ENCODE results near the gene CKAP5.

CKAP5 gene

DNA sequence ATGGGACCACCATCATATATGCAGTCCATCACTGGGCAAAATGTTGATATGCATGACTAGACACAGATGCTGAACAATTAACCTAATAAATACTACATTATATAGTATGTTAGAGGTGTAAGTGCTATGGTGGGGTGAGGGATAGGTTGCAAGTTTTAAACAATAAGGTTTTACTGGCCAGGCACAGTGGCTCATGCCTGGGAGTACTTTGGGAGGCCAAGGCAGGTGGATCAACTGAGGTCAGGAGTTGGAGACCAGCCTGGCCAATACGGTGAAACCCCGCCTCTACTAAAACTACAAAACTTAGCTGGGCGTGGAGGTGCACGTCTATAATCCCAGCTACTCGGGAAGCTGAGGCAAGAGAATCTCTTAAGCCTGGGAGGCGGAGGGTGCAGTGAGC lies 98.9 kb downstream of the CKAP5 start:
- no peak overlapping the region for H3K4me3 ChIP-seq (ENCODE audit: control insufficient read depth, low read depth, low read length)
- DNase-seq (ENCODE audit: low read depth) = no peak
- TF ChIP-seq, protein P1, sequence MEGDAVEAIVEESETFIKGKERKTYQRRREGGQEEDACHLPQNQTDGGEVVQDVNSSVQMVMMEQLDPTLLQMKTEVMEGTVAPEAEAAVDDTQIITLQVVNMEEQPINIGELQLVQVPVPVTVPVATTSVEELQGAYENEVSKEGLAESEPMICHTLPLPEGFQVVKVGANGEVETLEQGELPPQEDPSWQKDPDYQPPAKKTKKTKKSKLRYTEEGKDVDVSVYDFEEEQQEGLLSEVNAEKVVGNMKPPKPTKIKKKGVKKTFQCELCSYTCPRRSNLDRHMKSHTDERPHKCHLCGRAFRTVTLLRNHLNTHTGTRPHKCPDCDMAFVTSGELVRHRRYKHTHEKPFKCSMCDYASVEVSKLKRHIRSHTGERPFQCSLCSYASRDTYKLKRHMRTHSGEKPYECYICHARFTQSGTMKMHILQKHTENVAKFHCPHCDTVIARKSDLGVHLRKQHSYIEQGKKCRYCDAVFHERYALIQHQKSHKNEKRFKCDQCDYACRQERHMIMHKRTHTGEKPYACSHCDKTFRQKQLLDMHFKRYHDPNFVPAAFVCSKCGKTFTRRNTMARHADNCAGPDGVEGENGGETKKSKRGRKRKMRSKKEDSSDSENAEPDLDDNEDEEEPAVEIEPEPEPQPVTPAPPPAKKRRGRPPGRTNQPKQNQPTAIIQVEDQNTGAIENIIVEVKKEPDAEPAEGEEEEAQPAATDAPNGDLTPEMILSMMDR (IDR thresholded peaks at IDR 0.05; ENCODE audit: control insufficient read depth, insufficient read depth, low read depth, low read length, missing control alignments) = no peak

DNA sequence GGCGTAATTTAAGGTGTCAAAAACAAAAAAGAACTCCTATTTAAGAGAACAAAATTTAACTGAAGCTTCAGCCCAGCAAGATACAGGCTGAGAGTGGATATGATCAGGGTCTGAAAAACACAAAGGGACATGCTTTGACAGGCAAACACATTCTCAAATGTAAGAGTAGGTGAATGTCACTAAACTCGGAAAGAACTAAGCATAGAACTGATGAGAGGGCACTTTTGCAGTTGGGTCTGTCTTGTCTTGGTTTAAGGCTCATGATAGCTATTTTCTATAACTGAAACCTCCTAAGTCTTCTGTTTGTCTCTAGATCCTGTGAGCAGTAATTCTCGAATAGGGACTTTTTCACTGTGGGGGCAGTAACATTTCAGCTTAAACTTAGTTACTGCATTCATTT lies 100.1 kb downstream of the CKAP5 start:
- TF ChIP-seq, protein P1 (IDR thresholded peaks at IDR 0.05; ENCODE audit: control insufficient read depth, insufficient read depth, low read depth, low read length, missing control alignments) = no peak
- no peak overlapping the region for H3K4me3 ChIP-seq (ENCODE audit: control insufficient read depth, low read depth, low read length)
- DNase-seq (ENCODE audit: low read depth) = no peak

DNA sequence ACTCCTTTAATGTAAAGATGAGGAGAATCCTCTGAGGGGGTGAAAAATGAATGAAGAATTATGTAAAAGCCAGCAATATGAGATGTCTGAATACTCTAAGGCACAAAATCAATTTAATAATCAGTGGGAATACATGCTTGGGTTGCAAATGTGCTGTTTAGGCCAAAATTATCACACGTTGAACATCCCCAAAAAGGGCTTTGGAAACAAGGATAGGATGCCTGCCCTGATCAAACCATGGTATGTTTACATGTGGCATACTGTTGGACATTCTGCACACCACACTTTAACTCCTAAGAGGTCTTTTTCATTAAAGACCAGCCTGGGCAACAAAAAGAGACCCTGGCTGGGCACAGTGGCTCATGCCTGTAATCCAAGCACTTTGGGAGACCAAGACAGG lies 100.8 kb downstream of the CKAP5 start:
- TF ChIP-seq, protein P1 (IDR thresholded peaks at IDR 0.05; ENCODE audit: control insufficient read depth, insufficient read depth, low read depth, low read length, missing control alignments) = no peak
- DNase-seq (ENCODE audit: low read depth) = no peak
- no peak overlapping the region for H3K4me3 ChIP-seq (ENCODE audit: control insufficient read depth, low read depth, low read length)

GRCh38 chr11:46743693-46744339 lies 102.3 kb downstream of the CKAP5 start:
- TF ChIP-seq, protein P1 (IDR thresholded peaks at IDR 0.05; ENCODE audit: control insufficient read depth, insufficient read depth, low read depth, low read length, missing control alignments) = no peak
- no peak for DNase-seq (ENCODE audit: low read depth)
- H3K4me3 ChIP-seq (ENCODE audit: control insufficient read depth, low read depth, low read length) = no peak overlapping the region

DNA sequence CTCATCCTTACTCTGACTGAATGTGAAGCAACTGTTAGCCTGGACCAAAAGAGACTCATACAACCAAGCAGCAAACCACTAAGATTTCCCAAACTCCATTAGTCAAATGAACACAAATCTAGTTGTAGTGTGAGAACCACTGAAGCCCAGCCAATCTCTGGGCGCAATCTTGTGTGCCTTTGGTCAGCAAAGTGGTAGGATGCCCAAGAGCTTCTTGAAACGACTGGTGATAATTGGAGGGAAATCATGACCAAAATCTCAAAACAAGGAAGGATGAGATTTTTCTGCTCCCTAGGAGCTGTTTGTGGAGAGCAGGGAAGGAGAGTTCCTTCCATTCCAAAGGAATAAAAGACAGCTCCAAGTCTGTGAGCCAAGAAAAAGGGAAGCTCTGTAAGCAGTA lies 103.0 kb downstream of the CKAP5 start:
- TF ChIP-seq, protein P1 (IDR thresholded peaks at IDR 0.05; ENCODE audit: control insufficient read depth, insufficient read depth, low read depth, low read length, missing control alignments) = no peak

GRCh38 chr11:46741600-46742484 lies 104.2 kb downstream of the CKAP5 start:
- no peak for DNase-seq (ENCODE audit: low read depth)
- TF ChIP-seq, protein P1 (IDR thresholded peaks at IDR 0.05; ENCODE audit: control insufficient read depth, insufficient read depth, low read depth, low read length, missing control alignments) = no peak
- no peak overlapping the region for H3K4me3 ChIP-seq (ENCODE audit: control insufficient read depth, low read depth, low read length)

More for the DNA sequence above, 103.0 kb downstream of the CKAP5 start:
- no peak for DNase-seq (ENCODE audit: low read depth)
- H3K4me3 ChIP-seq (ENCODE audit: control insufficient read depth, low read depth, low read length) = no peak overlapping the region

Measured in AG09309 (cell line).